Progenitor cell of endocrine pancreas (in vitro differentiated cells): ENCODE results near the gene AHCYL1. TPM values are rescaled to one million over a fixed set of nuclear protein-coding genes. Genes with fewer than 3 reads are reported as not detected.

Experiments
- DNase-seq: peaks from one replicate; pipeline ENCODE4 v3.0.0; 2021; ENCODE audit warnings: low spot score; ENCODE audit not compliant: unreplicated experiment
- H3K27ac Mint-ChIP-seq: 2 replicates; pipeline ENCODE4 v1.8.0; 2021; ENCODE audit warnings: mild to moderate bottlenecking, moderate library complexity, mixed read lengths
- H3K27me3 Mint-ChIP-seq: 2 replicates; pipeline ENCODE4 v1.8.0; 2021; ENCODE audit warnings: mixed read lengths
- H3K36me3 Mint-ChIP-seq: 2 replicates; pipeline ENCODE4 v1.8.0; 2022; ENCODE audit warnings: mixed read lengths; ENCODE audit not compliant: insufficient read depth
- H3K4me1 Mint-ChIP-seq: 2 replicates; pipeline ENCODE4 v1.8.0; 2021; ENCODE audit warnings: low read depth, mixed read lengths
- H3K4me3 Mint-ChIP-seq: 2 replicates; pipeline ENCODE4 v1.8.0; 2021; ENCODE audit warnings: low read depth, mild to moderate bottlenecking, moderate library complexity, mixed read lengths
- H3K9me3 Mint-ChIP-seq: 2 replicates; pipeline ENCODE4 v1.8.0; 2021; ENCODE audit warnings: low read depth, mixed read lengths
- CTCF ChIP-seq: fragments of 200-600 bp; sonication (generic); IDR thresholded peaks from one replicate; pipeline ENCODE4 v1.5.0; 2021; ENCODE audit warnings: antibody characterized with exemption, mild to moderate bottlenecking; ENCODE audit not compliant: unreplicated experiment
- total RNA-seq: library from RNA; stranded (reverse); gene quantifications from 2 replicates; pipeline ENCODE4 v1.2.1, GENCODE V29; 2021

The AHCYL1 gene
- total RNA-seq, 1 donor from 2014 or later: 90.2 TPM

DNA sequence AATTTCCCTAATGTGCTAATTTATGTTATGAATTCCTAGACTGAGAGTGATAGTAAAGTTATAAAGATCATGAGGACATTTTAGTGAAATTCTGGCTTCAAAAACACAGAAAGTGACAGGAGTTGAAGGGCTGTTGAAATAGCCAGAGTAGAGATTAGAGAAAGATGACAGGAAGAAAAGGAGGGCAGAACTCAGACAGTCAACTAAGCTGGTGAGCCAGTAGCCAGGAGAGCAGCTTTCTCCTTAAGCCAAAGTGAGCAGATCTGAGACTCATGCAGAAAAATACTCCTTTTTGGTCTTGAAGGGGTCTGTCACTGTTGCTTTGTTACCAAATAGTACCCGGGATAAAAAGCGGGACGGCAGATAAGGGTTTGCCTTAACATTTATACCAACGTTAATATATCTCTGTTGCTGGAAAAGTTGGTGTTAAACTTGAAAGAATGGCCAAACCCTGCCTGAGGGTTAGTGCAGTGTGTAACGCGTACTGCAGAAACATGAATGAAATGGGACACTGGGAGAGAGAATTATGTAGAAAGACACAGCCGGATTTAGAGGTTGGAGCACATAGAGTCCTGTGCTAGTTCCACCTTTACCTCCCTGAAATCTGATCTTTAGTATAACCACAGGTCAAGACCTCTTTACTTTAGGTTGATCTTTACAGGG, 12.8 kb downstream of the AHCYL1 start:
- no peaks in the 10 kb centered on the region for H3K9me3 Mint-ChIP-seq
- H3K4me1 Mint-ChIP-seq: peaks cover 29% of the 10 kb centered on the region
- peak overlapping the region; percentile 80 for H3K27ac Mint-ChIP-seq
- peaks cover 2% of the 10 kb centered on the region for H3K36me3 Mint-ChIP-seq
- H3K4me3 Mint-ChIP-seq: no peak overlapping the region
- no peak for DNase-seq
- no peaks in the 10 kb centered on the region for H3K27me3 Mint-ChIP-seq
- no peak for TF ChIP-seq CTCF

DNA sequence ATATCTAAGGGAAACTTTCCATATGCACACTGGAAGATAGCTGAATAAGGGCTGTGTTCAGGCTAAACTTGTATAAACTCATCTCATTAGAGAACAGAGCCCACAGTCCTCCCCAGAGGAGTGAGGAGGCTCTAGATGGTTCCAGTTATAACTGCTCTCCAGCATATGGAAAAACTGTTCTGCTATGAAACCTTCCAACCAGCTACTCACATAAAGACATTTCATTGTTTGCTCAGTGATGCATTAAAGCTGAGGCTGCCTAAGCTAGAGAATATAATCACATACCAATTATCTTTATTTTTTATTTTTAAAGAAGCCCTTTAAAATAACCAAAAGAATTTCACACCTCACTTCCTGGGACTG, 13.3 kb downstream of the AHCYL1 start:
- peaks cover 32% of the 10 kb centered on the region for H3K4me1 Mint-ChIP-seq
- no peaks in the 10 kb centered on the region for H3K27me3 Mint-ChIP-seq
- H3K9me3 Mint-ChIP-seq: no peaks in the 10 kb centered on the region
- DNase-seq: no peak
- H3K36me3 Mint-ChIP-seq: peaks cover 2% of the 10 kb centered on the region
- TF ChIP-seq CTCF: no peak
- no peak overlapping the region for H3K4me3 Mint-ChIP-seq
- no peak overlapping the region for H3K27ac Mint-ChIP-seq

DNA sequence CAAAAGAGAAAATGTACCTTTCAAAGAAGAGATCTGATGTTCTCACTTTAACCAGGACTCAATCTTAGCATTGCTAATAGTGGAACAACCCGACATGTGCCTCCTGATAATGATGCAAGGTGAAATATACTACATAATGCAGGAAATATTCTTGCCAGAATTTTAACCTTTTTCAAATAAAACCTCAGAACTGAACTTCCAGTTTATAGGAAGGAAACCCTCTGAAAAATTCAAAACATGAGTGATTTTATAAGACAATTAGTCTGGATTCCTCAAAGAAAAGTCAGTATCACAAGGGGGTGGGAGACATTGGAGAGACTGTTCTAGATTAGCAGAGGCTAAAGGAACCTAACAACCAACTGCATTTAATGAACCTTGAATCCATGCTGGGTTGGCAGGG, 18.1 kb downstream of the AHCYL1 start:
- Mint-ChIP-seq H3K27ac (peak overlapping the region; percentile 85), H3K27me3 (no peaks in the 10 kb centered on the region), H3K9me3 (no peaks in the 10 kb centered on the region), H3K4me3 (no peak overlapping the region), H3K4me1 (peaks cover 50% of the 10 kb centered on the region), H3K36me3 (no peaks in the 10 kb centered on the region)
- no peak for TF ChIP-seq CTCF
- DNase-seq: no peak

DNA sequence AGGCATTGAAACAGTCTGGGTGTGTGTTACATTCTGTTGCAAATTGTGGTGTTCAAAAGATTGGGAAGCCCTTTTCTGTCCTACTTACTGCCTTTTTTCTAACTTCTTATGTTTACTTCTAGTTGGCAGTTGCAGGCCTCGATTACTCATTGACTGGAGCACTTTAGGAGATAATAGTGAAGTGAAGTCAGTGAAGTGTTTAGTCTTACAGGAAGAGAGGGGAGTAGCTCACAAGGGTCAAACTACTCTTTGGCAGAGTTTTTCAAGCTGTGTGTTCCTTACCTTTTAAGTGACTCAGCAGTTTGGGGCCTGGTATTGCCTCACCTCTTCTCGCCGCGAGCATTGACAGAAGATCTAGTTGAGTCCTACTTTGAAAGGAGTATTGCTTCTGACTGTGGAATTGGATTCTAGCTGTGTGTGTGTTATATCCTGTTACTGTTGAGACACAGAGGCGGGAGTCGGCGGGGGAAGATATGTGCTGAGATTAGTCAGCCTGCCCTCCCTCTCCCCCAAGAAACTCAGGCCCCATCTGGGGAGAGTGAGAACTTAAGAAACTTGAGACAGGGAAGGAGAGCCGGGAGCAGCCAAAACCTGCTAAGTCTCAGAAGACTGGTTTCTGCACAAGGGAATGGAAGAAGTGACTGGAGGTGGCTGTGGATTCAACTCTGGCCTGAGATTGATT, 19.3 kb downstream of the AHCYL1 start:
- Mint-ChIP-seq H3K9me3 (no peaks in the 10 kb centered on the region), H3K27me3 (no peaks in the 10 kb centered on the region), H3K4me3 (peak overlapping the region; percentile 62), H3K36me3 (no peaks in the 10 kb centered on the region), H3K27ac (peak overlapping the region; percentile 98), H3K4me1 (peaks cover 49% of the 10 kb centered on the region)
- no peak for TF ChIP-seq CTCF
- no peak for DNase-seq

GRCh38 chr1:110004583-110004982, 20.0 kb downstream of the AHCYL1 start:
- H3K36me3 Mint-ChIP-seq: peaks cover 2% of the 10 kb centered on the region
- H3K4me3 Mint-ChIP-seq: peak overlapping the region; percentile 62
- no peak for DNase-seq
- peaks cover 53% of the 10 kb centered on the region for H3K4me1 Mint-ChIP-seq
- peak overlapping the region; percentile 98 for H3K27ac Mint-ChIP-seq
- TF ChIP-seq CTCF: no peak
- no peaks in the 10 kb centered on the region for H3K27me3 Mint-ChIP-seq
- H3K9me3 Mint-ChIP-seq: no peaks in the 10 kb centered on the region
